ENCODE measurements around the gene PIGB. TPM values are rescaled to one million over a fixed set of nuclear protein-coding genes. Genes with fewer than 3 reads are reported as not detected.

Gene PIGB
- total and polyA plus RNA-seq, 2 of the 8 experiments (the other 6 are each of a cell fraction or from before 2014, with no cell fraction given): 4.3 to 11.7 TPM

GRCh38 chr15:55320963-55321362, 1.9 kb downstream of the PIGB start:
- H2AK5ac ChIP-seq (ENCODE audit: low read depth, low read length): no peak overlapping the region
- CTCF ChIA-PET (ENCODE audit: partially characterized antibody): no interaction called here
- no peak overlapping the region for H2BK12ac ChIP-seq (ENCODE audit: low read depth, low read length)
- TF ChIP-seq FOSL1 (IDR thresholded peaks at IDR 0.05; ENCODE audit: insufficient read depth, low read depth, low read length) (no peak), SRF (IDR thresholded peaks at IDR 0.05; ENCODE audit: low read depth, low read length) (no peak), SAP30 (IDR thresholded peaks at IDR 0.05; ENCODE audit: insufficient read depth, insufficient replicate concordance, low read length) (no peak), SP4 (IDR thresholded peaks at IDR 0.05; ENCODE audit: low read length) (no peak), RXRA (IDR thresholded peaks at IDR 0.05; ENCODE audit: insufficient read depth, low read depth, low read length) (no peak), POU5F1 (IDR thresholded peaks at IDR 0.05; ENCODE audit: low read depth, low read length) (no peak), ZNF274 (IDR thresholded peaks at IDR 0.05; ENCODE audit: borderline replicate concordance, extremely low read depth, low read length) (no peak), EGR1 (IDR thresholded peaks at IDR 0.05; ENCODE audit: borderline replicate concordance, low read depth, low read length) (no peak), BACH1 (IDR thresholded peaks at IDR 0.05; ENCODE audit: low read length) (no peak), RFX5 (IDR thresholded peaks at IDR 0.05; ENCODE audit: borderline replicate concordance, low read depth, low read length) (no peak), YY1 (IDR thresholded peaks at IDR 0.05; ENCODE audit: low read depth, low read length) (no peak), CTBP2 (IDR thresholded peaks at IDR 0.05; ENCODE audit: borderline replicate concordance, insufficient read depth, insufficient read length, low read length) (no peak), CBX8 (IDR thresholded peaks at IDR 0.05; ENCODE audit: borderline replicate concordance, low read depth, low read length) (no peak)
- no peaks in the 10 kb centered on the region for H4K20me1 ChIP-seq (replicated peaks in 1 of 2; ENCODE audit: control insufficient read depth in 1 of 2, insufficient read depth in 2 of 2, low read length in 2 of 2)
- H4K91ac ChIP-seq (replicated peaks; ENCODE audit: insufficient read length, low read length): no peak overlapping the region
- POLR2A ChIA-PET (ENCODE audit: partially characterized antibody): no interaction called here
- no peak overlapping the region for H3K4ac ChIP-seq (replicated peaks; ENCODE audit: insufficient read length, low read depth, low read length)
- no peak overlapping the region for H3K4me2 ChIP-seq (ENCODE audit: insufficient read depth in 1 of 2, low read depth in 2 of 2, low read length in 2 of 2)
- no peak overlapping the region for H4K8ac ChIP-seq (ENCODE audit: extremely low read depth, insufficient read depth, low read length)
- H3K4me1 ChIP-seq (replicated peaks in 1 of 4; ENCODE audit: control insufficient read depth in 3 of 4, insufficient read depth in 4 of 4, low read length in 3 of 4): peaks cover 2 to 3% (median 3%) of the 10 kb centered on the region in 4 experiments; a peak in 3 of 7 replicates
- H3K9ac ChIP-seq (replicated peaks in 1 of 4; ENCODE audit: extremely low read depth in 1 of 4, low read depth in 3 of 4, low read length in 3 of 4): no peak overlapping the region
- no peak overlapping the region for H3K23ac ChIP-seq (ENCODE audit: insufficient read length)
- no peak overlapping the region for H4K5ac ChIP-seq (ENCODE audit: insufficient read length, low read depth, low read length)
- no peak overlapping the region for H3K4me3 ChIP-seq (ENCODE audit: extremely low read depth in 1 of 4, insufficient read depth in 2 of 4, low read depth in 3 of 4, low read length in 4 of 4)
- H2BK20ac ChIP-seq (ENCODE audit: low read length): no peak overlapping the region
- H2BK120ac ChIP-seq (replicated peaks; ENCODE audit: low read depth, low read length): no peak overlapping the region
- H3K9me3 ChIP-seq (ENCODE audit: insufficient read depth in 2 of 2, low read depth in 1 of 2, low read length in 1 of 2): no peaks in the 10 kb centered on the region
- no peak overlapping the region for H2BK5ac ChIP-seq (ENCODE audit: low read depth, low read length)
- DNase-seq (ENCODE audit: low read depth in 1 of 2, low spot score in 2 of 2) (no peak), FAIRE-seq (no peak)
- H3K56ac ChIP-seq (replicated peaks; ENCODE audit: insufficient read length, low read depth, low read length): no peak overlapping the region
- WGBS, 2 experiments (ENCODE audit: extremely low coverage in 1 of 2, insufficient coverage in 1 of 2, insufficient read length in 1 of 2, insufficient replicate concordance in 2 of 2, low coverage in 1 of 2, low lambda C conversion rate in 2 of 2, missing lambda C conversion rate in 1 of 2): 93% methylated on average over 1 of the region's 1 CpG; no CpG with 5 or more reads in 1 of the 2 experiments
- peaks cover 0 to 3% of the 10 kb centered on the region in 2 experiments; a peak in 1 of 4 replicates for H3K79me2 ChIP-seq (ENCODE audit: control insufficient read depth in 1 of 2, insufficient read depth in 2 of 2, low read length in 2 of 2)
- H3K27ac ChIP-seq (ENCODE audit: low read depth, low read length): no peak overlapping the region
- no peak overlapping the region for H2BK15ac ChIP-seq (ENCODE audit: low read length)
- H3K79me1 ChIP-seq (ENCODE audit: low read depth, low read length): no peaks in the 10 kb centered on the region
- H3K36me3 ChIP-seq (ENCODE audit: control insufficient read depth in 2 of 4, insufficient read depth in 4 of 4, low read length in 3 of 4): no peaks in the 10 kb centered on the region
- H3K23me2 ChIP-seq (ENCODE audit: low read depth, low read length): peaks cover 2% of the 10 kb centered on the region; the same call in 1 of the 2 replicates
- no peak overlapping the region for H3K14ac ChIP-seq (ENCODE audit: insufficient read length)
- no peak overlapping the region for H3K18ac ChIP-seq (ENCODE audit: extremely low read depth, low read length)
- no peak overlapping the region for H2AFZ ChIP-seq (ENCODE audit: low read length)
- H3K27me3 ChIP-seq (replicated peaks in 1 of 4; ENCODE audit: control insufficient read depth in 3 of 4, extremely low read depth in 1 of 4, insufficient read depth in 3 of 4, low read length in 3 of 4): no peaks in the 10 kb centered on the region

Measured in H1 (cell line).